PC-9 (cell line): ENCODE measurements around the gene CFAP46. TPM values are rescaled to one million over a fixed set of nuclear protein-coding genes. Genes with fewer than 3 reads are reported as not detected.

ENCODE experiments used
- BruUV-seq: library from RNA; stranded (reverse); fragments of 400-500 nt; replicated peaks from 2 replicates; lab custom pipeline; 2021; lab: Mats Ljungman, UMichigan
- CTCF ChIA-PET: fragments of 300-600 bp; sonication (Branson Sonifier 250); formaldehyde crosslinking; loops from one replicate; lab custom pipeline; 2022; ENCODE audit warnings: antibody characterized with exemption; lab: Charles Lee
- POLR2A ChIA-PET: fragments of 300-600 bp; sonication (Branson Sonifier 250); formaldehyde crosslinking; loops from one replicate; lab custom pipeline; 2022; ENCODE audit warnings: antibody characterized with exemption; ENCODE audit not compliant: unreplicated experiment; lab: Charles Lee
- DNase-seq, 2 experiments: peaks; one replicate each; pipeline versions ENCODE4 v3.0.0 to v3.0.0-alpha.2; 2015 to 2022; ENCODE audit warnings: mixed read lengths in 1 of 2
- H2AFZ ChIP-seq: fragments of 200-600 bp; sonication (generic); 2 replicates; pipeline ENCODE4 v1.8.1; 2017; ENCODE audit warnings: antibody characterized with exemption
- H3F3A ChIP-seq: fragments of 200-600 bp; sonication (generic); 2 replicates; pipeline ENCODE4 v1.8.1; 2017; ENCODE audit warnings: antibody characterized with exemption, mild to moderate bottlenecking, low read depth; ENCODE audit not compliant: insufficient read depth
- H3K27ac ChIP-seq: fragments of 200-600 bp; sonication (generic); 2 replicates; pipeline ENCODE4 v1.6.1; 2016; ENCODE audit warnings: mixed run types
- H3K27me3 ChIP-seq: fragments of 200-600 bp; sonication (generic); 2 replicates; pipeline ENCODE4 v1.6.1; 2016; ENCODE audit warnings: low read depth, mixed run types; ENCODE audit not compliant: insufficient read depth
- H3K36me3 ChIP-seq: fragments of 200-600 bp; sonication (generic); 2 replicates; pipeline ENCODE4 v1.6.1; 2016; ENCODE audit warnings: low read depth, mixed run types
- H3K4me1 ChIP-seq: fragments of 200-600 bp; sonication (generic); replicated peaks from 2 replicates; pipeline ENCODE4 v1.6.1; 2016; ENCODE audit warnings: mixed run types; ENCODE audit not compliant: insufficient read depth
- H3K4me2 ChIP-seq: fragments of 200-600 bp; sonication (generic); 2 replicates; pipeline ENCODE4 v1.6.1; 2017; ENCODE audit warnings: mixed run types
- H3K4me3 ChIP-seq: fragments of 200-600 bp; sonication (generic); 2 replicates; pipeline ENCODE4 v1.6.1; 2016; ENCODE audit warnings: mixed run types
- H3K79me2 ChIP-seq: fragments of 200-600 bp; sonication (generic); 2 replicates; pipeline ENCODE4 v1.6.1; 2017; ENCODE audit warnings: low read depth, mixed run types
- H3K9me2 ChIP-seq: fragments of 200-600 bp; sonication (generic); 2 replicates; pipeline ENCODE4 v1.8.1; 2017; ENCODE audit warnings: mild to moderate bottlenecking; ENCODE audit not compliant: insufficient read depth
- H3K9me3 ChIP-seq: fragments of 200-600 bp; sonication (generic); 2 replicates; pipeline ENCODE4 v1.8.1; 2016; ENCODE audit warnings: low read depth; ENCODE audit not compliant: insufficient read depth
- H4K20me1 ChIP-seq: fragments of 200-600 bp; sonication (generic); 2 replicates; pipeline ENCODE4 v1.8.1; 2017; ENCODE audit not compliant: insufficient read depth
- EZH2 ChIP-seq: fragments of 200-600 bp; sonication (generic); IDR thresholded peaks from 2 replicates; pipeline ENCODE4 v1.8.0; 2017; ENCODE audit warnings: antibody characterized with exemption, low read depth
- intact Hi-C: fragments of 100-400 bp; cut with micrococcal nuclease; formaldehyde crosslinking; loops from one replicate; pipeline ENCODE4 v1.10.0; 2022; ENCODE audit not compliant: unreplicated experiment
- total RNA-seq: library from RNA; stranded (reverse); gene quantifications from 2 replicates; pipeline ENCODE4 v1.2.3, GENCODE V29; 2021
- TF ChIP-seq, protein P1 (sequence below): fragments of 200-600 bp; sonication (generic); conservative IDR thresholded peaks from 2 replicates; pipeline ENCODE4 v1.6.1; 2017; ENCODE audit warnings: mixed run types, antibody characterized with exemption, mild to moderate bottlenecking, moderate library complexity

Gene CFAP46
- total RNA-seq, 1 experiment from 2014 or later: not detected

DNA sequence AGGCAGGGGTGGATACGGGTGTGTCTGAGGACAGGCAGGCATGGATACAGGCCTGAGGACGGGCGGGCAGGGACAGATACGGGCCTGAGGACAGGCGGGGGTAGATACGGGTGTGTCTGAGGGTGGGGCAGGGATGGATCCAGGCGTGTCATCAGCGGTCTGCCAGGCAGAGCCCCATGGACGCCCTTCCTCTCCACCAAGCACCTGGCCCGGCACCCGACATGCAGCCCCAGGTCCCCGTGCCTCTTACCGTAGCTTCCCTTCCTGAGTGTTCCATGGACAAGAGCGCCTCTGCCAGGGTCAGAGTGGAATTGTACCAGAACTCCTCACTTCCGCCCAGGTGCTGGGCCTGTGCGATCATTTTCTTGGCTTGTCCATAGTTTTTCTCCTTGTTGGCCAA, 81.8 kb downstream of the CFAP46 start:
- Histone ChIP-seq H3K9me3 (no peaks in the 10 kb centered on the region), H3K4me1 (no peaks in the 10 kb centered on the region), H4K20me1 (no peaks in the 10 kb centered on the region), H3K36me3 (no peaks in the 10 kb centered on the region), H3K27me3 (peaks cover 61% of the 10 kb centered on the region), H3K9me2 (no peaks in the 10 kb centered on the region), H3K27ac (no peak overlapping the region), H3F3A (no peaks in the 10 kb centered on the region), H3K4me3 (no peak overlapping the region), H3K4me2 (no peak overlapping the region), H3K79me2 (no peaks in the 10 kb centered on the region), H2AFZ (no peak overlapping the region)
- no peak for DNase-seq
- BruUV-seq: no TSS peak
- ChIA-PET POLR2A (no interaction called here), CTCF (no interaction called here)
- intact Hi-C loops: no loop called here
- TF ChIP-seq, protein P1, sequence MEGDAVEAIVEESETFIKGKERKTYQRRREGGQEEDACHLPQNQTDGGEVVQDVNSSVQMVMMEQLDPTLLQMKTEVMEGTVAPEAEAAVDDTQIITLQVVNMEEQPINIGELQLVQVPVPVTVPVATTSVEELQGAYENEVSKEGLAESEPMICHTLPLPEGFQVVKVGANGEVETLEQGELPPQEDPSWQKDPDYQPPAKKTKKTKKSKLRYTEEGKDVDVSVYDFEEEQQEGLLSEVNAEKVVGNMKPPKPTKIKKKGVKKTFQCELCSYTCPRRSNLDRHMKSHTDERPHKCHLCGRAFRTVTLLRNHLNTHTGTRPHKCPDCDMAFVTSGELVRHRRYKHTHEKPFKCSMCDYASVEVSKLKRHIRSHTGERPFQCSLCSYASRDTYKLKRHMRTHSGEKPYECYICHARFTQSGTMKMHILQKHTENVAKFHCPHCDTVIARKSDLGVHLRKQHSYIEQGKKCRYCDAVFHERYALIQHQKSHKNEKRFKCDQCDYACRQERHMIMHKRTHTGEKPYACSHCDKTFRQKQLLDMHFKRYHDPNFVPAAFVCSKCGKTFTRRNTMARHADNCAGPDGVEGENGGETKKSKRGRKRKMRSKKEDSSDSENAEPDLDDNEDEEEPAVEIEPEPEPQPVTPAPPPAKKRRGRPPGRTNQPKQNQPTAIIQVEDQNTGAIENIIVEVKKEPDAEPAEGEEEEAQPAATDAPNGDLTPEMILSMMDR: no peak
- no peak for TF ChIP-seq EZH2

DNA sequence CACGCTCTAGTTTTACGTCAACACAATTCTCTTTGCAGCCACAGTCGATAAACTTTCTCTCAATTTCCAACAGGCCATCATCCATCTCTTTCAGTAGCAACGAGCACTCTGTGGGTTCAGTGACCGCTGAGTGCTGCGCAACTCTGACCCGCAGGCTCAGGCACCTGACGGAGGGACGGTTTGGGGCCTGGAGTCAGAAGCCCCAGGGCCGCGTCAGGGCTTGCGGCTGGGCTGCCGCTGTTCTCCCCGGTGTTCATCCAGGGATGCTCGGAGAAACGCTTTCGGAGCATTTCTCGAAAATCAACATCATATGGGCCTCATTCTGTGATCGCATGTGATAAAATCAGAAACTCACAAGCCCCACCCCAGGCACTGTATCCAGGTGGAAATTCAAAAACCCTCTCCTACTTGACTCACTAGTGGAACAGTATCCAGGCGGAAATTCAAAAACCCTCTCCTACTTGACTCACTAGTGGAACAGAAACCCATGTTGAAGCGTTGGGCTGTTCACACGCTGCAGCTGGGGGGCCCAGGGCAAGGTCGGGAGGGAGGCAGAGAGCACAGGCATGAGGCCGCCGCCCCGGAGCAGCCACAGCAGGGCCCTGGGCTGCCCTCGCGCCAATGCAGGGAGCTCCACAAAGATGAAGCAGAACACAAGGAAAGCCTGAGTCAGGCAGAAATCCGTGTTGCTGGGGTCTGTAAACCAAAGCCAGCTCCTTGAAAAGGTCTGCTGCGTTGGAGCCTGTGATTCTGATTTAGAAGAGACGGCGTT, 83.1 kb downstream of the CFAP46 start:
- no peak overlapping the region for H2AFZ ChIP-seq
- H3K27ac ChIP-seq: no peak overlapping the region
- no peaks in the 10 kb centered on the region for H3K4me1 ChIP-seq
- BruUV-seq: no TSS peak
- H3K9me3 ChIP-seq: no peaks in the 10 kb centered on the region
- intact Hi-C loops: no loop called here
- H3K79me2 ChIP-seq: no peaks in the 10 kb centered on the region
- no peaks in the 10 kb centered on the region for H4K20me1 ChIP-seq
- H3F3A ChIP-seq: no peaks in the 10 kb centered on the region
- DNase-seq: no peak
- TF ChIP-seq, protein P1: no peak
- no peak for TF ChIP-seq EZH2
- no peak overlapping the region for H3K4me2 ChIP-seq
- ChIA-PET POLR2A (no interaction called here), CTCF (no interaction called here)
- peaks cover 64% of the 10 kb centered on the region for H3K27me3 ChIP-seq
- H3K9me2 ChIP-seq: no peaks in the 10 kb centered on the region
- H3K4me3 ChIP-seq: no peak overlapping the region
- H3K36me3 ChIP-seq: no peaks in the 10 kb centered on the region

DNA sequence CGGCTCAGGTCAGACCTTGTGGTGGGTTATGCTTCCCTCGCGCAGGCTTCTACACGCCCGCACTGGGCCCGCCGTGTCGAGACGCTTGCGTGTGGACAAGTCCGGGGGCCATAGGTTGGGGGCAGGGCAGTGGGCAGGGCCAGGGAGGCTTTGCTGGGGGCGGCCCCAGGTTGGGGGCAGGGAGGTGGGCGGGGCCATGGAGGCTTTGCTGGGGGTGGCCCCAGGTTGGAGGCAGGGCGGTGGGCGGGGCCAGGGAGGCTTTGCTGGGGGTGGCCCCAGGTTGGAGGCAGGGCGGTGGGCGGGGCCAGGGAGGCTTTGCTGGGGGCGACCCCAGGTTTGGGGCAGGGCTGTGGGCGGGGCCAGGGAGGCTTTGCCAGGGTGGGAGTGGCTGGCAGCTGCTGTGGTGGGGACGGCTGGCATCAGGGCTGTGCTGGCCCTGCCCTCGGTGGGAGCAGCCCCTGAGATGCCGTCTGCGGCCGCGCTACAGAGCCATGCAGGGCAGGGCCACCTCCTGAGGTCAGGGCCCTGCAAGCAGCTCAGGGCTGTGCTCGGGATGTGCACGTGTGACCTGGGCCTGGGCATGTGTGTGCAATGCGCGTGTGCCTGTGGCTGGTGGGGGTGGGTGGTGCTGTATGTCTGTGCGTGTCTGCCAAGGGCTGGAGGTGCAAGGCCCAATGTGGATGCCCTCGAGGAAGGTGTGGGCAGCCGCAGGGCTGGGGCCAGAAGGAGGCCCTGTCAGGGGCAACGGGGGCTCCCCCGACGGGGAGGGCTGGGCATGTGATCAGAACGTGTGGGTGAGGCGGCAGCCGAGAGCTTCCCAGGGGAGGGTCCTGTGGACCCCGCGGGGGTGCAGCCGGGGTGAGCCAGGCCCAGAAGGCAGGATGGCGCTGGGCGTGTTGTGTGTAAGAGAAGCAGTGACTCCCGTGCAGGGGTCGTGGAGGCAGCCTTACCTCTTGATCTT, 84.0 kb downstream of the CFAP46 start:
- intact Hi-C loops: no loop called here
- Histone ChIP-seq H3K79me2 (no peaks in the 10 kb centered on the region), H3K9me3 (no peaks in the 10 kb centered on the region), H3K4me1 (no peaks in the 10 kb centered on the region), H3F3A (no peaks in the 10 kb centered on the region), H3K27me3 (peaks cover 71% of the 10 kb centered on the region), H3K4me2 (no peak overlapping the region), H3K36me3 (no peaks in the 10 kb centered on the region), H2AFZ (no peak overlapping the region), H3K4me3 (no peak overlapping the region), H3K27ac (no peak overlapping the region), H3K9me2 (no peaks in the 10 kb centered on the region), H4K20me1 (no peaks in the 10 kb centered on the region)
- BruUV-seq: no TSS peak
- CTCF ChIA-PET: no interaction called here
- no peak for DNase-seq
- POLR2A ChIA-PET: no interaction called here
- TF ChIP-seq EZH2: no peak
- TF ChIP-seq, protein P1: no peak
